ENCODE results near the gene COL16A1.

DNA sequence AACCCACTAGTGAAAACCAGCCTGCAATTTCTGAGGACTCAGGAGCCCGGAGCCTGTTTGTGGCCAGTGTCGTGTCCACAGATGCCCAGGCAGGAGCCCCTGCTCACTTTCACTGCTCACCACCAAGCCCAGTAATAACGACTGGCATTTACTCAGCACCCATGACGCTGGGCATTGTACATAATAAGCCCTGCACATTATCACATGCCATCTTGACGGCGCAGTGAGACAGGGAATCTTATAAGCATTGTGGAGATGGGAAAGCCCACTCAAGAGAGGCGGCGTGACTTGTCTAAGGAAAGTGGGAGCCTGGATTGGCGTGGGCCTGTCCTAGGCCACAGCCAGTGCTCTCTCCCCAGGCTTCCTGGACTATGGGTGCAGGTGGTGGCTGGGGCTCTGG lies 30.4 kb downstream of the COL16A1 start:
- TF ChIP-seq GATA2 (IDR thresholded peaks at IDR 0.05; ENCODE audit: low read depth, low read length) (no peak), GATA3 (IDR thresholded peaks at IDR 0.05; ENCODE audit: low read depth, low read length) (no peak)

All from SH-SY5Y (cell line).